SK-N-SH treated with all-trans-retinoic acid at 6 μM for 48 hours (cell line): ENCODE data around the gene LAMC1.

Experiments used
- ATAC-seq: fragments of 200-7000 bp; cut with Tn5 transposase; 3 replicates; pipeline ENCODE4 v1.9.1; 2020; ENCODE audit warnings: mild to moderate bottlenecking, moderate library complexity
- ARNTL ChIP-seq: fragments of 450-650 bp; formaldehyde crosslinking; IDR thresholded peaks from 2 replicates; pipeline ENCODE4 v1.5.0; 2020; ENCODE audit warnings: low read depth, mild to moderate bottlenecking, moderate library complexity, borderline replicate concordance
- BACH2 ChIP-seq: fragments of 250-450 bp; sonication (Bioruptor Pico); IDR thresholded peaks from 2 replicates; pipeline ENCODE4 v1.9.0; 2021; ENCODE audit warnings: mild to moderate bottlenecking, borderline replicate concordance
- CSDC2 ChIP-seq: fragments of 250-450 bp; sonication (Bioruptor Pico); IDR thresholded peaks from 2 replicates; pipeline ENCODE4 v1.5.0; 2020; ENCODE audit warnings: mild to moderate bottlenecking, moderate library complexity
- ESRRG ChIP-seq: fragments of 250-450 bp; sonication (Bioruptor Pico); IDR thresholded peaks from 2 replicates; pipeline ENCODE4 v1.6.1; 2021; ENCODE audit warnings: mild to moderate bottlenecking
- GLIS3 ChIP-seq: fragments of 250-450 bp; sonication (Bioruptor Pico); IDR thresholded peaks from 2 replicates; pipeline ENCODE4 v1.5.0; 2020; ENCODE audit warnings: mild to moderate bottlenecking, moderate library complexity
- ISL1 ChIP-seq: fragments of 250-450 bp; sonication (Bioruptor Pico); IDR thresholded peaks from 2 replicates; pipeline ENCODE4 v2.1.2; 2022; ENCODE audit warnings: mild to moderate bottlenecking, moderate library complexity
- OSR1 ChIP-seq: fragments of 250-450 bp; sonication (Bioruptor Pico); IDR thresholded peaks from 2 replicates; pipeline ENCODE4 v1.8.0; 2022; ENCODE audit warnings: moderate library complexity, mild to moderate bottlenecking, inconsistent platforms
- PATZ1 ChIP-seq: fragments of 250-450 bp; sonication (Bioruptor Pico); IDR thresholded peaks from 2 replicates; pipeline ENCODE4 v1.8.0; 2020; ENCODE audit warnings: mild to moderate bottlenecking, moderate library complexity, borderline replicate concordance
- RARB ChIP-seq: fragments of 250-450 bp; sonication (Bioruptor Pico); IDR thresholded peaks from 2 replicates; pipeline ENCODE4 v1.8.0; 2021; ENCODE audit warnings: mild to moderate bottlenecking, moderate library complexity
- SNAI2 ChIP-seq: fragments of 250-450 bp; sonication (Bioruptor Pico); IDR thresholded peaks from 2 replicates; pipeline ENCODE4 v1.5.0; 2020; ENCODE audit warnings: mild to moderate bottlenecking, moderate library complexity
- TCF4 ChIP-seq: fragments of 250-450 bp; sonication (Bioruptor Pico); IDR thresholded peaks from 2 replicates; pipeline ENCODE4 v1.8.0; 2021; ENCODE audit warnings: mild to moderate bottlenecking, moderate library complexity, borderline replicate concordance
- ZC3H10 ChIP-seq: fragments of 250-450 bp; sonication (Bioruptor Pico); IDR thresholded peaks from 2 replicates; pipeline ENCODE4 v1.5.1; 2021; ENCODE audit warnings: mild to moderate bottlenecking, moderate library complexity
- ZFP3 ChIP-seq: fragments of 250-450 bp; sonication (Bioruptor Pico); IDR thresholded peaks from 2 replicates; pipeline ENCODE4 v1.5.0; 2020; ENCODE audit warnings: mild to moderate bottlenecking, moderate library complexity
- ZFP30 ChIP-seq: fragments of 450-650 bp; formaldehyde crosslinking; IDR thresholded peaks from 2 replicates; pipeline ENCODE4 v1.5.0; 2022; ENCODE audit warnings: mild to moderate bottlenecking, moderate library complexity
- ZNF565 ChIP-seq: fragments of 450-650 bp; formaldehyde crosslinking; conservative IDR thresholded peaks from 2 replicates; pipeline ENCODE4 v1.5.0; 2020; ENCODE audit warnings: low read depth, mild to moderate bottlenecking, moderate library complexity
- ZNF70 ChIP-seq: fragments of 450-650 bp; formaldehyde crosslinking; IDR thresholded peaks from 2 replicates; pipeline ENCODE4 v1.5.0; 2020; ENCODE audit warnings: mild to moderate bottlenecking, moderate library complexity
- ZNF8 ChIP-seq: fragments of 450-650 bp; formaldehyde crosslinking; IDR thresholded peaks from 2 replicates; pipeline ENCODE4 v1.5.0; 2020; ENCODE audit warnings: mild to moderate bottlenecking, moderate library complexity
- TF ChIP-seq, protein P1 (sequence below): fragments of 250-450 bp; sonication (Bioruptor Pico); IDR thresholded peaks from 2 replicates; pipeline ENCODE4 v1.5.0; 2020; ENCODE audit warnings: mild to moderate bottlenecking, moderate library complexity
- TF ChIP-seq, protein P2 (sequence below): fragments of 250-450 bp; sonication (Bioruptor Pico); IDR thresholded peaks from 2 replicates; pipeline ENCODE4 v1.8.0; 2021; ENCODE audit warnings: low read depth, mild to moderate bottlenecking, moderate library complexity, borderline replicate concordance
- TF ChIP-seq, protein P3 (sequence below): fragments of 250-450 bp; sonication (Bioruptor Pico); IDR thresholded peaks from 2 replicates; pipeline ENCODE4 v1.5.1; 2021; ENCODE audit warnings: mild to moderate bottlenecking, moderate library complexity

Gene LAMC1

GRCh38 chr1:183100361-183100974 is 77.2 kb downstream of the LAMC1 start:
- no peak for ATAC-seq
- TF ChIP-seq ISL1 (CRISPR knock-in tag) (no peak), ESRRG (CRISPR knock-in tag) (no peak), PATZ1 (no peak), ARNTL (CRISPR knock-in tag) (no peak), SNAI2 (CRISPR knock-in tag) (no peak), ZC3H10 (CRISPR knock-in tag) (no peak), ZFP30 (CRISPR knock-in tag) (no peak), BACH2 (CRISPR knock-in tag) (no peak), ZNF565 (CRISPR knock-in tag) (no peak), GLIS3 (no peak), ZFP3 (CRISPR knock-in tag) (no peak), RARB (CRISPR knock-in tag) (no peak)
- TF ChIP-seq, protein P1, sequence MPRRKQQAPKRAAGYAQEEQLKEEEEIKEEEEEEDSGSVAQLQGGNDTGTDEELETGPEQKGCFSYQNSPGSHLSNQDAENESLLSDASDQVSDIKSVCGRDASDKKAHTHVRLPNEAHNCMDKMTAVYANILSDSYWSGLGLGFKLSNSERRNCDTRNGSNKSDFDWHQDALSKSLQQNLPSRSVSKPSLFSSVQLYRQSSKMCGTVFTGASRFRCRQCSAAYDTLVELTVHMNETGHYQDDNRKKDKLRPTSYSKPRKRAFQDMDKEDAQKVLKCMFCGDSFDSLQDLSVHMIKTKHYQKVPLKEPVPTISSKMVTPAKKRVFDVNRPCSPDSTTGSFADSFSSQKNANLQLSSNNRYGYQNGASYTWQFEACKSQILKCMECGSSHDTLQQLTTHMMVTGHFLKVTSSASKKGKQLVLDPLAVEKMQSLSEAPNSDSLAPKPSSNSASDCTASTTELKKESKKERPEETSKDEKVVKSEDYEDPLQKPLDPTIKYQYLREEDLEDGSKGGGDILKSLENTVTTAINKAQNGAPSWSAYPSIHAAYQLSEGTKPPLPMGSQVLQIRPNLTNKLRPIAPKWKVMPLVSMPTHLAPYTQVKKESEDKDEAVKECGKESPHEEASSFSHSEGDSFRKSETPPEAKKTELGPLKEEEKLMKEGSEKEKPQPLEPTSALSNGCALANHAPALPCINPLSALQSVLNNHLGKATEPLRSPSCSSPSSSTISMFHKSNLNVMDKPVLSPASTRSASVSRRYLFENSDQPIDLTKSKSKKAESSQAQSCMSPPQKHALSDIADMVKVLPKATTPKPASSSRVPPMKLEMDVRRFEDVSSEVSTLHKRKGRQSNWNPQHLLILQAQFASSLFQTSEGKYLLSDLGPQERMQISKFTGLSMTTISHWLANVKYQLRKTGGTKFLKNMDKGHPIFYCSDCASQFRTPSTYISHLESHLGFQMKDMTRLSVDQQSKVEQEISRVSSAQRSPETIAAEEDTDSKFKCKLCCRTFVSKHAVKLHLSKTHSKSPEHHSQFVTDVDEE (CRISPR knock-in tag): no peak
- TF ChIP-seq, protein P2, sequence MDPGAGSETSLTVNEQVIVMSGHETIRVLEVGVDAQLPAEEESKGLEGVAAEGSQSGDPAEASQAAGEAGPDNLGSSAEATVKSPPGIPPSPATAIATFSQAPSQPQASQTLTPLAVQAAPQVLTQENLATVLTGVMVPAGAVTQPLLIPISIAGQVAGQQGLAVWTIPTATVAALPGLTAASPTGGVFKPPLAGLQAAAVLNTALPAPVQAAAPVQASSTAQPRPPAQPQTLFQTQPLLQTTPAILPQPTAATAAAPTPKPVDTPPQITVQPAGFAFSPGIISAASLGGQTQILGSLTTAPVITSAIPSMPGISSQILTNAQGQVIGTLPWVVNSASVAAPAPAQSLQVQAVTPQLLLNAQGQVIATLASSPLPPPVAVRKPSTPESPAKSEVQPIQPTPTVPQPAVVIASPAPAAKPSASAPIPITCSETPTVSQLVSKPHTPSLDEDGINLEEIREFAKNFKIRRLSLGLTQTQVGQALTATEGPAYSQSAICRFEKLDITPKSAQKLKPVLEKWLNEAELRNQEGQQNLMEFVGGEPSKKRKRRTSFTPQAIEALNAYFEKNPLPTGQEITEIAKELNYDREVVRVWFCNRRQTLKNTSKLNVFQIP (CRISPR knock-in tag): no peak

GRCh38 chr1:183101081-183101480 is 77.9 kb downstream of the LAMC1 start:
- ATAC-seq: no peak
- TF ChIP-seq ISL1 (CRISPR knock-in tag) (no peak), ZNF8 (CRISPR knock-in tag) (no peak), ZC3H10 (CRISPR knock-in tag) (no peak), OSR1 (CRISPR knock-in tag) (no peak), ZNF70 (CRISPR knock-in tag) (no peak), GLIS3 (no peak), CSDC2 (CRISPR knock-in tag) (no peak), PATZ1 (no peak), BACH2 (CRISPR knock-in tag) (no peak), TCF4 (no peak), RARB (CRISPR knock-in tag) (no peak), SNAI2 (CRISPR knock-in tag) (no peak)
- TF ChIP-seq, protein P2 (CRISPR knock-in tag): no peak
- TF ChIP-seq, protein P3, sequence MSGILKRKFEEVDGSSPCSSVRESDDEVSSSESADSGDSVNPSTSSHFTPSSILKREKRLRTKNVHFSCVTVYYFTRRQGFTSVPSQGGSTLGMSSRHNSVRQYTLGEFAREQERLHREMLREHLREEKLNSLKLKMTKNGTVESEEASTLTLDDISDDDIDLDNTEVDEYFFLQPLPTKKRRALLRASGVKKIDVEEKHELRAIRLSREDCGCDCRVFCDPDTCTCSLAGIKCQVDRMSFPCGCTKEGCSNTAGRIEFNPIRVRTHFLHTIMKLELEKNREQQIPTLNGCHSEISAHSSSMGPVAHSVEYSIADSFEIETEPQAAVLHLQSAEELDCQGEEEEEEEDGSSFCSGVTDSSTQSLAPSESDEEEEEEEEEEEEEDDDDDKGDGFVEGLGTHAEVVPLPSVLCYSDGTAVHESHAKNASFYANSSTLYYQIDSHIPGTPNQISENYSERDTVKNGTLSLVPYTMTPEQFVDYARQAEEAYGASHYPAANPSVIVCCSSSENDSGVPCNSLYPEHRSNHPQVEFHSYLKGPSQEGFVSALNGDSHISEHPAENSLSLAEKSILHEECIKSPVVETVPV (CRISPR knock-in tag): no peak
- TF ChIP-seq, protein P1 (CRISPR knock-in tag): no peak
- TF ChIP-seq, all 23 proteins: peak for 0
